NB4 (cell line): ENCODE measurements around the gene TTR.

Experiments
- DNase-seq: peaks from one replicate; pipeline ENCODE4 v3.0.0; 2010; ENCODE audit warnings: low read depth
- H3K4me3 ChIP-seq: one replicate; pipeline ENCODE4 v1.5.1; 2011; ENCODE audit warnings: mild to moderate bottlenecking, low read depth, low read length, moderate library complexity
- CTCF ChIP-seq: IDR thresholded peaks from one replicate; pipeline ENCODE4 v1.5.1; 2012; ENCODE audit warnings: low read depth, low read length
- MYC ChIP-seq: IDR thresholded peaks from 2 replicates; pipeline ENCODE4 v1.6.1; 2011; ENCODE audit warnings: low read depth, low read length
- POLR2A ChIP-seq: IDR thresholded peaks from 2 replicates; pipeline ENCODE4 v1.6.1; 2011; ENCODE audit warnings: mild to moderate bottlenecking; ENCODE audit not compliant: insufficient read length; ENCODE audit errors: extremely low read depth
- TF ChIP-seq, protein P1 (sequence below): IDR thresholded peaks from 2 replicates; pipeline ENCODE4 v1.6.1; 2011; ENCODE audit warnings: low read depth, low read length

Gene TTR

GRCh38 chr18:31563778-31564177 lies 27.9 kb upstream of the TTR start:
- TF ChIP-seq CTCF: no peak
- TF ChIP-seq POLR2A: no peak
- TF ChIP-seq, protein P1, sequence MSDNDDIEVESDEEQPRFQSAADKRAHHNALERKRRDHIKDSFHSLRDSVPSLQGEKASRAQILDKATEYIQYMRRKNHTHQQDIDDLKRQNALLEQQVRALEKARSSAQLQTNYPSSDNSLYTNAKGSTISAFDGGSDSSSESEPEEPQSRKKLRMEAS: no peak
- no peak for TF ChIP-seq MYC
- no peak for DNase-seq
- no peak overlapping the region for H3K4me3 ChIP-seq

DNA sequence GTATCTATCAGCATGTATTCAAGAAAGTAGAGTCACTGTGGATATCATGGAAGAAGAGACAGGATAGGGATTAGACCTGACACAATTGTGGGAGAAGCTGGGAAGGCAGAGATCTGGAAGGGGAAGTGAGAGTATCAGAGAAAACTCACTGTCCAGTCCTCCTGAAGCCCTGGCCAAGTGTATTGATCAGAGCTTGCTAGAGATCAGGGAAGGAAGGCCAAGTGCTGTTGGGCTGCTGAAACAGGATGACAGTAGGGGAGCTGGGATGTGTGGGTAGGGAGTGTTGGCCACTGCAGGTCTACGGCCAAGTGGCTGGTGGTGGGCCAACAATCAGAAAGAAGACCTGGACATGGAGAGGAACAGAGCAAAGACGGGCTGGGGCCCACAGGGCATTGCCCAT lies 26.3 kb upstream of the TTR start:
- no peak for TF ChIP-seq MYC
- TF ChIP-seq, protein P1: no peak
- no peak for TF ChIP-seq CTCF
- TF ChIP-seq POLR2A: no peak

GRCh38 chr18:31565782-31566512 lies 25.7 kb upstream of the TTR start:
- DNase-seq: no peak
- H3K4me3 ChIP-seq: no peak overlapping the region
- TF ChIP-seq, protein P1: no peak
- TF ChIP-seq POLR2A: no peak
- TF ChIP-seq CTCF: no peak
- no peak for TF ChIP-seq MYC

More for the DNA sequence above, 26.3 kb upstream of the TTR start:
- DNase-seq: no peak
- H3K4me3 ChIP-seq: no peak overlapping the region

GRCh38 chr18:31566576-31567306 lies 24.9 kb upstream of the TTR start:
- no peak for DNase-seq
- TF ChIP-seq POLR2A: no peak
- no peak for TF ChIP-seq CTCF
- TF ChIP-seq MYC: no peak
- TF ChIP-seq, protein P1: no peak
- H3K4me3 ChIP-seq: no peak overlapping the region

DNA sequence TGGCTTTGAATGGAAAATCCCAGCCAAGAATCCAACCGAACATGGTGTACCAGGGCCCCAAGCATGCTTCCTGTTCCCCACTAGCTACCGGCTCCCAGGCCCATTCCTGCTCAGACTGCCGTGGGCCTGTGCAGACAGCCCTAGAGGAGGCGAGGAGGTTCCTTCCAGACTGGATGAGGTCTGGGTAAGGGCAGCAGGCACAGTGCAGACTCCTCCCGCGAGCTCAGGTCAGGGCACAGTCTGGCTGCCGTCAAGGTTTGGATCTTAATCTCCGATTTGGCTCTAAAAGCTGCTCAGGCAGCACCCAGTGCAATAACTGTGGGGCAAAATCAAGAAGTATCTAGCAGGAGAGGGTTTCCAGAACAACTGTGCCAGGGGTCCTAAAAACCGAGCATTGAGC lies 19.3 kb upstream of the TTR start:
- DNase-seq: no peak
- H3K4me3 ChIP-seq: no peak overlapping the region
- TF ChIP-seq CTCF (no peak), MYC (no peak)
- TF ChIP-seq, protein P1: no peak
